ENCODE results near the gene OSBPL10.

Gene OSBPL10

DNA sequence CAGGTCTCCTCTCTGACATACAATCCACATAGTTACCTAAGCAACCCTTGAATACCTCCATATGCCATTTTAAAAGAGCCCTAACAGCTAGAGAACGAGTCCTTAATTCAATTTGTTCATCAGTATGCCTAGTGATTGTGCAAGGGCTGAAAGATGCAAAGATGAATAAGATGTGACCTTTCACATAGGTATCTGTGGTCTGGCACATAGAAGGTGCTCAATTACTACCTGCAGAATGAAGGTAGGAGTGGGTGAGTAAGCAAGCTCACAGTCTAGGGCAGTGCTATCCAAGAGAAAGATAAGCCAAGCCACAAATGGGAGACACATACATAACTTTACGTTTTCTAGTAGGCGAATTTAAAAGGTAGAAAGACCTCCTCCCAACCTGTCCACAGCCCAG is 157.9 kb downstream of the OSBPL10 start:
- DNase-seq (ENCODE audit: insufficient read length, low spot score) (no peak), FAIRE-seq (no peak)
- no peak for TF ChIP-seq POLR2AphosphoS5 (IDR thresholded peaks at IDR 0.05; ENCODE audit: low read depth, low read length)

- no peak for DNase-seq (ENCODE audit: insufficient read length, low spot score)
- FAIRE-seq: no peak
- TF ChIP-seq PAX5 (IDR thresholded peaks at IDR 0.05; ENCODE audit: insufficient read depth, low read length, severe bottlenecking): no peak
- TF ChIP-seq SPI1 (IDR thresholded peaks at IDR 0.05; ENCODE audit: low read depth, low read length): no peak
- TF ChIP-seq POLR2A (IDR thresholded peaks at IDR 0.05; ENCODE audit: low read depth, low read length): no peak
- no peak for TF ChIP-seq TAF1 (IDR thresholded peaks at IDR 0.05; ENCODE audit: low read depth, low read length)
- TF ChIP-seq POU2F2 (IDR thresholded peaks at IDR 0.05; ENCODE audit: low read depth, low read length): no peak
- no peak for TF ChIP-seq POLR2AphosphoS5 (IDR thresholded peaks at IDR 0.05; ENCODE audit: low read depth, low read length)
Observed at GRCh38 chr3:31821118-31821517, 159.9 kb downstream of the OSBPL10 start.

DNA sequence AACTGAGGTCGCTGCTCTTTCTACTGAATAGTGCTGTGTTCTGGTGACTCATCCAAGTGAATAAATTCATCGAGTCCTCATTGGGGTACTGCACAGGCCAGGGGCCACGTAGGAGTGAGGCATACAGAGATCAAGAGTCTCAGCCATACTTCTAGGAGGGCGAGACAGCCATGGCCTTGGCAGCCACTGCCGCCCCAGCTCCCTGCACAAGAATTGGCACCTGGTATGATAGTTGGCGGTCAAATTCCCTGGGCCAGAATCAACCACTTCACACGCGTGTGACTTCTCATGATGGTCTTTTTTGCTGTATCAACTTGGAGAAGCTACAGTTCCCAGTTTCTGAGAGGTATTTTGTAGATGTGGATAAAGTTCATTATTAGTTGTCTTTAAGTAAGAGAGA is 161.6 kb downstream of the OSBPL10 start:
- DNase-seq (ENCODE audit: insufficient read length, low spot score) (no peak), FAIRE-seq (no peak)

GRCh38 chr3:31817411-31817966 is 163.6 kb downstream of the OSBPL10 start:
- TF ChIP-seq POLR2AphosphoS5 (IDR thresholded peaks at IDR 0.05; ENCODE audit: low read depth, low read length) (no peak), SPI1 (IDR thresholded peaks at IDR 0.05; ENCODE audit: low read depth, low read length) (no peak), POU2F2 (IDR thresholded peaks at IDR 0.05; ENCODE audit: low read depth, low read length) (no peak), POLR2A (IDR thresholded peaks at IDR 0.05; ENCODE audit: low read depth, low read length) (no peak), TAF1 (IDR thresholded peaks at IDR 0.05; ENCODE audit: low read depth, low read length) (no peak), PAX5 (IDR thresholded peaks at IDR 0.05; ENCODE audit: insufficient read depth, low read length, severe bottlenecking) (no peak)
- DNase-seq (ENCODE audit: insufficient read length, low spot score): no peak
- FAIRE-seq: no peak

More for the DNA sequence above, 161.6 kb downstream of the OSBPL10 start:
- TF ChIP-seq POLR2AphosphoS5 (IDR thresholded peaks at IDR 0.05; ENCODE audit: low read depth, low read length): no peak
- no peak for TF ChIP-seq SPI1 (IDR thresholded peaks at IDR 0.05; ENCODE audit: low read depth, low read length)
- no peak for TF ChIP-seq PAX5 (IDR thresholded peaks at IDR 0.05; ENCODE audit: insufficient read depth, low read length, severe bottlenecking)
- no peak for TF ChIP-seq POU2F2 (IDR thresholded peaks at IDR 0.05; ENCODE audit: low read depth, low read length)
- TF ChIP-seq TAF1 (IDR thresholded peaks at IDR 0.05; ENCODE audit: low read depth, low read length): no peak
- TF ChIP-seq POLR2A (IDR thresholded peaks at IDR 0.05; ENCODE audit: low read depth, low read length): no peak

DNA sequence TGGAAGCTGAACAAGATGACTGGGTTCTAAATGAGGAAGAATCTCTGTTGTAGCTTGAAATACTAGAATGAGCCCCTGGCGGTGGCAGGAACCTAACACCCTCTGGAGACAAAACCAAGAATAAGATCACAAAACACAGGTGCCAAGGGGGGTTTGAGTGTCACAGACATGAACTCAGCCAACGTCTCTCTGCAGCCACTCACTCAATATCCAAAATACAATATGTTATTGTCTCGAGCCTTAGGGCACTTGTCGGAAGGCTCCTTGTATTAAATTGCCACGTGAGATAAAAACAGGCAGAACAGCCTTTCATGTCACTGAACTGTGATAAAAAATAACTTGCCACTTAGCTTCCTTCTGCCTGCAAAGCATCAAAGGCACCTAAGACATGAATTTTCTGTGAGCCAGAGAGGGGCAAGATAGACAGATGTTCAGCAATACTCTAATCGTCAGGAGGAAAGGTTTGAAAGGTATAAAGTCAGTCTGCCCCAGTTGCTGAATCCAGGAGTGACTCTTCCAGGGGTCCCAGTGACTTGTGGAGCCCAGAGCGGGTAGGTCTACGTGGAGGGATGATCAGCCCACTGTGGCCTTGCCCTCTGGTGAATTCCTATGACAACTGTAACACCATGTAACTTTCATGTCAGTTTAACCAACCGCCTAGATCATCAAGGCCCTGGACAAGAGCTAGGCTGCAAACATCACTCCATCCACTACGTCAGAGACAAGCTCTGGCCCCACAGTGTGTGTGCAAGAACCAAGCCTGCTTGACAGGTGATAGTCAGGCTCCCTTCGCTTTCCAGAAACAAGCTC is 165.2 kb downstream of the OSBPL10 start:
- no peak for TF ChIP-seq POLR2AphosphoS5 (IDR thresholded peaks at IDR 0.05; ENCODE audit: low read depth, low read length)
- TF ChIP-seq POLR2A (IDR thresholded peaks at IDR 0.05; ENCODE audit: low read depth, low read length): no peak
- TF ChIP-seq TAF1 (IDR thresholded peaks at IDR 0.05; ENCODE audit: low read depth, low read length): no peak
- TF ChIP-seq POU2F2 (IDR thresholded peaks at IDR 0.05; ENCODE audit: low read depth, low read length): no peak
- TF ChIP-seq SPI1 (IDR thresholded peaks at IDR 0.05; ENCODE audit: low read depth, low read length): no peak
- TF ChIP-seq PAX5 (IDR thresholded peaks at IDR 0.05; ENCODE audit: insufficient read depth, low read length, severe bottlenecking): no peak
- no peak for DNase-seq (ENCODE audit: insufficient read length, low spot score)
- no peak for FAIRE-seq

- TF ChIP-seq PAX5 (IDR thresholded peaks at IDR 0.05; ENCODE audit: insufficient read depth, low read length, severe bottlenecking) (no peak), TAF1 (IDR thresholded peaks at IDR 0.05; ENCODE audit: low read depth, low read length) (no peak), POU2F2 (IDR thresholded peaks at IDR 0.05; ENCODE audit: low read depth, low read length) (no peak), POLR2A (IDR thresholded peaks at IDR 0.05; ENCODE audit: low read depth, low read length) (no peak), SPI1 (IDR thresholded peaks at IDR 0.05; ENCODE audit: low read depth, low read length) (no peak), POLR2AphosphoS5 (IDR thresholded peaks at IDR 0.05; ENCODE audit: low read depth, low read length) (no peak)
- FAIRE-seq (no peak), DNase-seq (ENCODE audit: insufficient read length, low spot score) (no peak)
Observed at GRCh38 chr3:31815006-31815405, 166.1 kb downstream of the OSBPL10 start.

DNA sequence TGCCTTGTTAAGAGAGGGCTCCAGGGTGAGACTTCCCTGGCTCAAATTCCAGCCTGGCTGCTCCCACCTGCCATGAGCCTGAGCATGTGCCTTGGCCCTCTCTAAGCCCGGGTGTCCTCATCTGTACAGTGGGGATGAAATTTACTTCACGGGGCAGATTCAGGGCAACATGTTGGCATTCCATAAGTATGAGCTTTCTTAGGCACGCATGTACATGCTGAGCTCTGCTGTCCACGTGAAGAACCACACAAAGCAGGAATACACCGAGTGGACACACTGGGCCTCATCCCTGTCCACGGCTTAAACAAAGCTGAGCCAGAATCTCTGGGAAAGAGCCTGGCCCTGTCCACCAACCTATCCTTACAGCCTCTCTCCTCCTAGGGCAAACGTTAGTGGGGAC is 167.4 kb downstream of the OSBPL10 start:
- TF ChIP-seq POLR2AphosphoS5 (IDR thresholded peaks at IDR 0.05; ENCODE audit: low read depth, low read length): no peak
- no peak for TF ChIP-seq TAF1 (IDR thresholded peaks at IDR 0.05; ENCODE audit: low read depth, low read length)
- TF ChIP-seq SPI1 (IDR thresholded peaks at IDR 0.05; ENCODE audit: low read depth, low read length): no peak
- TF ChIP-seq PAX5 (IDR thresholded peaks at IDR 0.05; ENCODE audit: insufficient read depth, low read length, severe bottlenecking): no peak
- TF ChIP-seq POLR2A (IDR thresholded peaks at IDR 0.05; ENCODE audit: low read depth, low read length): no peak
- no peak for TF ChIP-seq POU2F2 (IDR thresholded peaks at IDR 0.05; ENCODE audit: low read depth, low read length)
- FAIRE-seq: no peak
- no peak for DNase-seq (ENCODE audit: insufficient read length, low spot score)

DNA sequence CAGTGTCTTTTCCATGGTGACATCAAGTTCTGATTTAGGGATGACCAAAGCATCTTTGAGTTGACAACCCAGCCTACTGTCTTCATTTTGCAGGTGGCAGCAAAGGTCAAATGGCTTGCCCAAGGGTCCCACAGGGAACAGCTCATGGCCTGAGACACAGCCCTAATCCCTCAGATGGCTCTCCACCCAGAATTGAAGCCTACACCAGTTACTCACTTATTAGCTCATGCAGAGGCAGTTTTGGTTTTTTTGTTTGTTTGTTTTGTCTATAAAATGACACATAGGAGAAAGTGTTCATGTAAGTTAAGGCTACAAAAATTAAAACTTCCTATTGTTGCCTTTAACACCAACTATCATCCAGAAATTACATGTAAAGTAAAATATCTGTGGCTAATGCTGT is 167.9 kb downstream of the OSBPL10 start:
- DNase-seq (ENCODE audit: insufficient read length, low spot score) (no peak), FAIRE-seq (no peak)

GRCh38 chr3:31810991-31811433 is 170.1 kb downstream of the OSBPL10 start:
- DNase-seq (ENCODE audit: insufficient read length, low spot score) (no peak), FAIRE-seq (no peak)
- no peak for TF ChIP-seq POLR2AphosphoS5 (IDR thresholded peaks at IDR 0.05; ENCODE audit: low read depth, low read length)
- no peak for TF ChIP-seq TAF1 (IDR thresholded peaks at IDR 0.05; ENCODE audit: low read depth, low read length)
- TF ChIP-seq SPI1 (IDR thresholded peaks at IDR 0.05; ENCODE audit: low read depth, low read length): no peak

More for the DNA sequence above, 167.9 kb downstream of the OSBPL10 start:
- TF ChIP-seq POLR2AphosphoS5 (IDR thresholded peaks at IDR 0.05; ENCODE audit: low read depth, low read length): no peak
- TF ChIP-seq SPI1 (IDR thresholded peaks at IDR 0.05; ENCODE audit: low read depth, low read length): no peak
- no peak for TF ChIP-seq POLR2A (IDR thresholded peaks at IDR 0.05; ENCODE audit: low read depth, low read length)
- no peak for TF ChIP-seq PAX5 (IDR thresholded peaks at IDR 0.05; ENCODE audit: insufficient read depth, low read length, severe bottlenecking)
- TF ChIP-seq POU2F2 (IDR thresholded peaks at IDR 0.05; ENCODE audit: low read depth, low read length): no peak
- no peak for TF ChIP-seq TAF1 (IDR thresholded peaks at IDR 0.05; ENCODE audit: low read depth, low read length)
